Gastroesophageal sphincter (tissue), 3 donors: Measurements from ENCODE around the gene KRT1.
"Not testable (repeated sequence)": the region's sequence is repeated elsewhere in the genome, so short reads cannot be mapped to it uniquely, and the experiment has no call there.

Experiments
- POLR2AphosphoS5 ChIP-seq: sonication (generic); formaldehyde crosslinking; IDR thresholded peaks from one replicate; pipeline ENCODE4 v1.6.1; 2017; ENCODE audit warnings: antibody characterized with exemption
- TF ChIP-seq, protein P1 (sequence below), 4 experiments: fragments of 200-600 bp in 2 of 4; fragments of 450-650 bp in 2 of 4; sonication (generic) in 1 of 4; IDR thresholded peaks; one replicate each; pipeline ENCODE4 v1.5.1; 2017 to 2019; ENCODE audit warnings: antibody characterized with exemption in 4 of 4, mild to moderate bottlenecking in 2 of 4, moderate library complexity in 2 of 4

DNA sequence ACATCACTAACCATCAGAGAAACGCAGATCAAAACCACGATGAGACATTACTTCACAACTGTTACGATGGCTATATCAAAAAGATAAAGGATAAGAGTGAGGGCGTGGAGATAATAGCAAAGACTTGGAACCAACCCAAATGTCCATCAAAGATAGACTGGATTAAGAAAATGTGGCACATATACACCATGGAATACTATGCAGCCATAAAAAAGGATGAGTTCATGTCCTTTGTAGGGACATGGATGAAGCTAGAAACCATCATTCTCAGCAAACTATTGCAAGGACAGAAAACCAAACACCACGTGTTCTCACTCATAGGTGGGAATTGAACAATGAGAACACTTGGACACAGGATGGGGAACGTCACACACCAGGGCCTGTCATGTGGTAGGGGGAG is 31.9 kb upstream of the KRT1 start:
- TF ChIP-seq, protein P1, sequence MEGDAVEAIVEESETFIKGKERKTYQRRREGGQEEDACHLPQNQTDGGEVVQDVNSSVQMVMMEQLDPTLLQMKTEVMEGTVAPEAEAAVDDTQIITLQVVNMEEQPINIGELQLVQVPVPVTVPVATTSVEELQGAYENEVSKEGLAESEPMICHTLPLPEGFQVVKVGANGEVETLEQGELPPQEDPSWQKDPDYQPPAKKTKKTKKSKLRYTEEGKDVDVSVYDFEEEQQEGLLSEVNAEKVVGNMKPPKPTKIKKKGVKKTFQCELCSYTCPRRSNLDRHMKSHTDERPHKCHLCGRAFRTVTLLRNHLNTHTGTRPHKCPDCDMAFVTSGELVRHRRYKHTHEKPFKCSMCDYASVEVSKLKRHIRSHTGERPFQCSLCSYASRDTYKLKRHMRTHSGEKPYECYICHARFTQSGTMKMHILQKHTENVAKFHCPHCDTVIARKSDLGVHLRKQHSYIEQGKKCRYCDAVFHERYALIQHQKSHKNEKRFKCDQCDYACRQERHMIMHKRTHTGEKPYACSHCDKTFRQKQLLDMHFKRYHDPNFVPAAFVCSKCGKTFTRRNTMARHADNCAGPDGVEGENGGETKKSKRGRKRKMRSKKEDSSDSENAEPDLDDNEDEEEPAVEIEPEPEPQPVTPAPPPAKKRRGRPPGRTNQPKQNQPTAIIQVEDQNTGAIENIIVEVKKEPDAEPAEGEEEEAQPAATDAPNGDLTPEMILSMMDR (IDR thresholded peaks at IDR 0.05), result not testable (repeated sequence)
- TF ChIP-seq POLR2AphosphoS5, result not testable (repeated sequence)
